Prostate gland (tissue), 2 donors: Measurements from ENCODE around the gene CT83. TPM values are rescaled to one million over a fixed set of nuclear protein-coding genes. Genes with fewer than 3 reads are reported as not detected.

Experiments used
- DNase-seq: peaks from one replicate; pipeline ENCODE4 v3.0.0-alpha.2; 2019; ENCODE audit warnings: low spot score
- H3K27ac ChIP-seq, 2 donors: fragments of 200-600 bp; sonication (generic); 2 replicates each; pipeline ENCODE4 v1.5.1; 2017 to 2019
- H3K27me3 ChIP-seq: fragments of 200-600 bp; sonication (generic); replicated peaks from 2 replicates; pipeline ENCODE4 v1.5.1; 2019; ENCODE audit not compliant: insufficient read depth
- H3K36me3 ChIP-seq, 2 donors: fragments of 200-600 bp; sonication (generic); 1 replicate in 1 of 2; 2 replicates in 1 of 2; pipeline versions ENCODE4 v1.5.1 to v1.8.1; 2017 to 2019
- H3K4me1 ChIP-seq: fragments of 200-600 bp; sonication (generic); replicated peaks from 2 replicates; pipeline ENCODE4 v1.5.1; 2019
- H3K4me3 ChIP-seq, 2 donors: fragments of 200-600 bp; sonication (generic); 2 replicates each; pipeline ENCODE4 v1.5.1; 2017 to 2019
- H3K9me3 ChIP-seq: fragments of 200-600 bp; sonication (generic); 2 replicates; pipeline ENCODE4 v1.5.1; 2017
- CTCF ChIP-seq, 4 experiments: fragments of 200-600 bp in 2 of 4; fragments of 450-650 bp in 2 of 4; sonication (generic) in 2 of 4; IDR thresholded peaks; 1 replicate in 3 of 4; 2 replicates in 1 of 4; pipeline ENCODE4 v1.5.1; 2016 to 2019; ENCODE audit warnings: antibody characterized with exemption in 4 of 4, mild to moderate bottlenecking in 2 of 4, moderate library complexity in 2 of 4
- POLR2A ChIP-seq: fragments of 450-650 bp; IDR thresholded peaks from one replicate; pipeline ENCODE4 v1.6.1; 2016; ENCODE audit warnings: antibody characterized with exemption, mild to moderate bottlenecking
- POLR2AphosphoS5 ChIP-seq: sonication (generic); formaldehyde crosslinking; IDR thresholded peaks from one replicate; pipeline ENCODE4 v1.6.1; 2017; ENCODE audit warnings: antibody characterized with exemption
- WGBS: methylation state at CpG from one replicate; pipeline ENCODE4 v1.1.5; 2018; 5-methylcytosine and 5-hydroxymethylcytosine counted together
- intact Hi-C: fragments of 100-400 bp; cut with DNase I; formaldehyde crosslinking; loops from one replicate; pipeline ENCODE4 v1.14.2; 2022
- total RNA-seq, 2 donors: library from RNA; depleted of rRNA; stranded (reverse); fragments of >200 nt; gene quantifications; one replicate each; pipeline ENCODE4 v1.1.0, GENCODE V29; 2016

The CT83 gene
- total RNA-seq, 2 donors from 2014 or later = 5.6 TPM; not detected in 1

- no peak overlapping the region for H3K27ac ChIP-seq
- H3K4me3 ChIP-seq = no peak overlapping the region
- no peaks in the 10 kb centered on the region for H3K36me3 ChIP-seq
- TF ChIP-seq CTCF (IDR thresholded peaks at IDR 0.05) (no peak), POLR2AphosphoS5 (no peak)
- 43% methylated on average over 1 of the region's 1 CpG for WGBS
- intact Hi-C loops = no loop called here
- peak; percentile 10 for DNase-seq
- no peaks in the 10 kb centered on the region for H3K4me1 ChIP-seq
- no peaks in the 10 kb centered on the region for H3K9me3 ChIP-seq
- no peaks in the 10 kb centered on the region for H3K27me3 ChIP-seq
These were observed 45.6 kb downstream of the CT83 start for GRCh38 chrX:116417214-116417613.

- intact Hi-C loops = no loop called here
- no peak overlapping the region for H3K27ac ChIP-seq
- no peaks in the 10 kb centered on the region for H3K4me1 ChIP-seq
- H3K36me3 ChIP-seq = no peaks in the 10 kb centered on the region
- no peak for DNase-seq
- WGBS = 29% methylated on average over 1 of the region's 1 CpG
- TF ChIP-seq POLR2AphosphoS5 = no peak
- TF ChIP-seq CTCF (IDR thresholded peaks at IDR 0.05) = no peak
- no peak for TF ChIP-seq POLR2A
- H3K4me3 ChIP-seq = no peak overlapping the region
- no peaks in the 10 kb centered on the region for H3K27me3 ChIP-seq
- no peaks in the 10 kb centered on the region for H3K9me3 ChIP-seq
These were observed 49.5 kb downstream of the CT83 start for GRCh38 chrX:116413273-116413672.

Other genes starting within 250 kb of the CT83 start
- gene SLC6A14, start 26.4 kb downstream of the CT83 start, total RNA-seq = under 1 TPM; 0.11 to 0.73 TPM